HCT116 (cell line): Measurements from ENCODE around the gene ZNF76. TPM values are rescaled to one million over a fixed set of nuclear protein-coding genes. Genes with fewer than 3 reads are reported as not detected.

ENCODE experiments used
- ATAC-seq: fragments of 200-7000 bp; cut with Tn5 transposase; 2 replicates; pipeline ENCODE4 v1.9.1; 2020; ENCODE audit warnings: mild to moderate bottlenecking, moderate library complexity
- BruUV-seq: library from RNA; stranded (reverse); fragments of 400-500 nt; replicated peaks from 2 replicates; lab custom pipeline; 2021; lab: Mats Ljungman, UMichigan
- CTCF ChIA-PET: fragments of 300-600 bp; sonication (Branson Sonifier 250); formaldehyde crosslinking; loops from one replicate; lab custom pipeline; 2021; ENCODE audit warnings: antibody characterized with exemption; lab: Charles Lee
- POLR2A ChIA-PET: fragments of 300-600, 350-600 bp; sonication (Branson Sonifier 250); formaldehyde crosslinking; loops from one replicate; lab custom pipeline; 2021; ENCODE audit warnings: antibody characterized with exemption; lab: Charles Lee
- RAD21 ChIA-PET, 2 experiments: fragments of 300-600 bp; sonication (Branson Sonifier 250); formaldehyde crosslinking; loops; one replicate each; lab custom pipeline; 2023; ENCODE audit warnings: low total read pairs in 2 of 2; ENCODE audit not compliant: uncharacterized antibody in 2 of 2, unreplicated experiment in 2 of 2, low non-redundant PET in 1 of 2; lab: Charles Lee
- DNase-seq: peaks from one replicate; pipeline ENCODE4 v3.0.0-alpha.2; 2010; ENCODE audit warnings: low read depth, low spot score
- H2AFZ ChIP-seq: fragments of 200-600 bp; shearing (Covaris generic), sonication (generic); 2 replicates; pipeline ENCODE4 v1.6.1; 2017; ENCODE audit warnings: low read depth, mixed run types, mixed read lengths, antibody characterized with exemption, low read length; ENCODE audit not compliant: poor library complexity, severe bottlenecking
- H3K27ac ChIP-seq: 2 replicates; pipeline ENCODE4 v1.5.1; 2012; ENCODE audit warnings: low read depth, low read length
- H3K27me3 ChIP-seq: fragments of 200-600 bp; sonication (generic); 2 replicates; pipeline ENCODE4 v1.6.1; 2016; ENCODE audit warnings: mixed run types, low read length, mixed read lengths; ENCODE audit not compliant: insufficient read depth
- H3K36me3 ChIP-seq, 2 experiments: fragments of 200-500 bp in 1 of 2; fragments of 200-600 bp in 1 of 2; sonication (Bioruptor generic) in 1 of 2; sonication (generic) in 1 of 2; 2 replicates each; pipeline versions ENCODE4 v1.5.1 to v1.6.1; 2014 to 2016; ENCODE audit warnings: low read length in 2 of 2, inconsistent platforms in 1 of 2, mixed read lengths in 1 of 2, mixed run types in 1 of 2; ENCODE audit not compliant: insufficient read depth in 2 of 2, control insufficient read depth in 1 of 2
- H3K4me1 ChIP-seq, 2 experiments: fragments of 200-600 bp in 1 of 2; sonication (generic) in 1 of 2; 2 replicates each; pipeline versions ENCODE4 v1.5.1 to v1.6.1; 2012 to 2017; ENCODE audit warnings: low read length in 2 of 2, inconsistent platforms in 1 of 2, mild to moderate bottlenecking in 1 of 2, mixed read lengths in 1 of 2, mixed run types in 1 of 2, moderate library complexity in 1 of 2; ENCODE audit not compliant: insufficient read depth in 2 of 2, control insufficient read depth in 1 of 2
- H3K4me2 ChIP-seq: fragments of 200-600 bp; sonication (generic); 2 replicates; pipeline ENCODE4 v1.6.1; 2017; ENCODE audit warnings: mixed run types, low read length, mixed read lengths
- H3K4me3 ChIP-seq, 2 experiments: fragments of 200-600 bp in 1 of 2; sonication (generic) in 1 of 2; replicated peaks in 1 of 2; 2 replicates each; pipeline ENCODE4 v1.5.1; 2011 to 2016; ENCODE audit warnings: low read length in 2 of 2, control low read depth in 1 of 2, low read depth in 1 of 2, mild to moderate bottlenecking in 1 of 2, mixed read lengths in 1 of 2, mixed run types in 1 of 2
- H3K79me2 ChIP-seq: fragments of 200-600 bp; sonication (generic); 2 replicates; pipeline ENCODE4 v1.6.1; 2017; ENCODE audit warnings: mild to moderate bottlenecking, mixed run types, low read length, moderate library complexity, mixed read lengths; ENCODE audit not compliant: insufficient read depth
- H3K9ac ChIP-seq: fragments of 200-600 bp; sonication (generic); 2 replicates; pipeline ENCODE4 v1.6.1; 2016; ENCODE audit warnings: low read length, mixed read lengths
- H3K9me2 ChIP-seq: fragments of 200-600 bp; sonication (generic), shearing (Covaris generic); 2 replicates; pipeline ENCODE4 v1.6.1; 2017; ENCODE audit warnings: mixed run types, mild to moderate bottlenecking, moderate library complexity; ENCODE audit not compliant: insufficient read depth
- H3K9me3 ChIP-seq, 2 experiments: fragments of 200-500 bp in 1 of 2; fragments of 200-600 bp in 1 of 2; sonication (Bioruptor generic) in 1 of 2; sonication (generic) in 1 of 2; 2 replicates each; pipeline ENCODE4 v1.6.1; 2014 to 2017; ENCODE audit warnings: low read length in 2 of 2, mixed read lengths in 2 of 2, inconsistent platforms in 1 of 2, low read depth in 1 of 2, mild to moderate bottlenecking in 1 of 2, mixed run types in 1 of 2, moderate library complexity in 1 of 2; ENCODE audit not compliant: control insufficient read depth in 1 of 2, insufficient read depth in 1 of 2
- H4K20me1 ChIP-seq: fragments of 200-600 bp; sonication (generic), shearing (Covaris generic); 2 replicates; pipeline ENCODE4 v1.6.1; 2017; ENCODE audit warnings: mixed run types, mild to moderate bottlenecking, moderate library complexity; ENCODE audit not compliant: insufficient read depth
- CBX3 ChIP-seq: IDR thresholded peaks from 2 replicates; pipeline ENCODE4 v1.6.1; 2012; ENCODE audit warnings: low read depth
- CEBPB ChIP-seq: IDR thresholded peaks from 2 replicates; pipeline ENCODE4 v1.6.1; 2012; ENCODE audit warnings: low read depth
- EGR1 ChIP-seq: IDR thresholded peaks from 2 replicates; pipeline ENCODE4 v1.6.1; 2012; ENCODE audit warnings: low read depth
- EZH2 ChIP-seq: fragments of 200-600 bp; sonication (generic); IDR thresholded peaks from 2 replicates; pipeline ENCODE4 v1.6.1; 2017; ENCODE audit warnings: antibody characterized with exemption, mixed run types
- EZH2phosphoT487 ChIP-seq: fragments of 200-600 bp; IDR thresholded peaks from 2 replicates; pipeline ENCODE4 v1.6.1; 2018; ENCODE audit warnings: antibody characterized with exemption, borderline replicate concordance
- JUND ChIP-seq: IDR thresholded peaks from 2 replicates; pipeline ENCODE4 v1.6.1; 2012
- RAD21 ChIP-seq: IDR thresholded peaks from 2 replicates; pipeline ENCODE4 v1.6.1; 2012; ENCODE audit warnings: low read depth, mild to moderate bottlenecking
- SIN3A ChIP-seq: IDR thresholded peaks from 2 replicates; pipeline ENCODE4 v1.6.1; 2012; ENCODE audit warnings: low read depth
- SP1 ChIP-seq: IDR thresholded peaks from 2 replicates; pipeline ENCODE4 v1.6.1; 2012; ENCODE audit warnings: low read depth
- SRF ChIP-seq: IDR thresholded peaks from 2 replicates; pipeline ENCODE4 v1.6.1; 2012; ENCODE audit warnings: low read depth
- TCF7L2 ChIP-seq: IDR thresholded peaks from 2 replicates; pipeline ENCODE4 v1.7.0; 2011; ENCODE audit warnings: borderline replicate concordance, inconsistent platforms; ENCODE audit not compliant: insufficient read depth, insufficient read length; ENCODE audit errors: extremely low read depth
- YY1 ChIP-seq: IDR thresholded peaks from 2 replicates; pipeline ENCODE4 v1.6.1; 2011; ENCODE audit warnings: low read length, low read depth, moderate library complexity, mild to moderate bottlenecking; ENCODE audit not compliant: insufficient replicate concordance; ENCODE audit errors: extremely low read depth
- ZFX ChIP-seq: fragments of 450-650 bp; IDR thresholded peaks from 2 replicates; pipeline ENCODE4 v1.6.1; 2017
- ZNF274 ChIP-seq: fragments of 200-500 bp; sonication (Bioruptor generic); IDR thresholded peaks from 2 replicates; pipeline ENCODE4 v1.6.1; 2014; ENCODE audit warnings: mild to moderate bottlenecking, low read depth, low read length, inconsistent platforms
- intact Hi-C: fragments of 100-400 bp; cut with micrococcal nuclease; formaldehyde crosslinking; loops from 2 replicates; pipeline ENCODE4 v1.10.0; 2022
- total RNA-seq: library from RNA; stranded (reverse); gene quantifications from one replicate; pipeline ENCODE4 v1.2.1, GENCODE V29; 2021; ENCODE audit not compliant: unreplicated experiment
- TF ChIP-seq, protein P1 (sequence below): IDR thresholded peaks from 2 replicates; pipeline ENCODE4 v1.6.1; 2011; ENCODE audit warnings: mild to moderate bottlenecking, low read length, moderate library complexity; ENCODE audit not compliant: insufficient replicate concordance; ENCODE audit errors: extremely low read depth
- TF ChIP-seq, protein P2 (sequence below): IDR thresholded peaks from 2 replicates; pipeline ENCODE4 v1.6.1; 2012; ENCODE audit warnings: low read depth
- TF ChIP-seq, protein P3 (sequence below), 3 experiments: fragments of 200-600 bp in 1 of 3; sonication (generic) in 1 of 3; IDR thresholded peaks in 2 of 3; conservative IDR thresholded peaks in 1 of 3; 2 replicates each; pipeline ENCODE4 v1.5.1; 2012 to 2017; ENCODE audit warnings: low read depth in 2 of 3, low read length in 2 of 3, antibody characterized with exemption in 1 of 3, borderline replicate concordance in 1 of 3, control low read depth in 1 of 3, mild to moderate bottlenecking in 1 of 3, mixed read lengths in 1 of 3, mixed run types in 1 of 3, moderate library complexity in 1 of 3; ENCODE audit not compliant: insufficient read depth in 1 of 3
- TF ChIP-seq, protein P4 (sequence below): IDR thresholded peaks from 2 replicates; pipeline ENCODE4 v1.6.1; 2012

Gene ZNF76
- total RNA-seq, 1 experiment from 2014 or later: 47.5 TPM

DNA sequence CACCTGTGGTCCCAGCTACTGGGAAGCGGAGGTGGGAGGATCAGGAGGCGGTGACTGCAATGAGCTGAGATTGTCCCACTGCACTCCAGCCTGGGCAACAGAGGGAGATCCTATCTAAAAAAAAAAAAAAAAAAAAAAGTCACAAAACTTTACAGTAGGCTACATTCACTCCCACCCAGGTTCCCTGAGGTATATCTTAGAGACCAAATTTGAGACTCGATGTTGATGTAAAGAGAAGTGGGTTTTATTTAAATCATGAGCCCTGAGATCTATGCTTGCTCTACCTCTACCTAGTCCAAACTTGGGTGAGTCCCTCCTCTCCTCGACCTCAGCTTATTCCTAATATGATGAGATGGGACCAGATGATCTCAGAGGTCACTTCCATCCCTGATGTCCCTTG is 29.3 kb downstream of the ZNF76 start (continued):
- no peak for TF ChIP-seq EZH2phosphoT487
- no peak for TF ChIP-seq TCF7L2
- no peak for TF ChIP-seq ZFX
- no peak for TF ChIP-seq SP1
- TF ChIP-seq EGR1: no peak

DNA sequence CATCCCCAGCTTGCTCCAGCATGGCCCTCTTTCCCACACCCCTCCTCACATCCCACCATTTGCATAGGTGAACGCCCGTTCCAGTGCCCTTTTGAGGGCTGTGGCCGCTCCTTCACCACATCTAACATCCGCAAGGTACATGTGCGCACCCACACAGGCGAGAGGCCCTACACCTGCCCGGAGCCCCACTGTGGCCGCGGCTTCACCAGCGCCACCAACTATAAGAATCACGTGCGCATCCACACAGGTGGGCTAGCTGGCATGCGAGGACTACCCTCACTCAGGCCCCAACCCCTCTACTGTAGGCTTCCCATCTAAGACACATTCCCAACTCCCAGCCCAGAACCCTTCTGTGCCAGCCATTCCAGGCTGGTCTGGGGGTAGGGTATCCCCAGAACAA is 32.0 kb downstream of the ZNF76 start:
- RAD21 ChIA-PET: no interaction called here
- intact Hi-C loops: no loop called here
- ATAC-seq: no peak
- CTCF ChIA-PET: no interaction called here
- Histone ChIP-seq H3K4me3 (no peak overlapping the region), H3K4me1 (no peaks in the 10 kb centered on the region), H4K20me1 (no peaks in the 10 kb centered on the region), H2AFZ (no peak overlapping the region), H3K27me3 (no peaks in the 10 kb centered on the region), H3K36me3 (peaks cover 21 to 31% of the 10 kb centered on the region in 2 experiments; a peak in 3 of 4 replicates), H3K79me2 (no peaks in the 10 kb centered on the region), H3K4me2 (no peak overlapping the region), H3K9me3 (no peaks in the 10 kb centered on the region), H3K27ac (no peak overlapping the region), H3K9me2 (no peaks in the 10 kb centered on the region)
- BruUV-seq: no TSS peak
- POLR2A ChIA-PET: no interaction called here
- no peak for DNase-seq
- TF ChIP-seq, protein P1, sequence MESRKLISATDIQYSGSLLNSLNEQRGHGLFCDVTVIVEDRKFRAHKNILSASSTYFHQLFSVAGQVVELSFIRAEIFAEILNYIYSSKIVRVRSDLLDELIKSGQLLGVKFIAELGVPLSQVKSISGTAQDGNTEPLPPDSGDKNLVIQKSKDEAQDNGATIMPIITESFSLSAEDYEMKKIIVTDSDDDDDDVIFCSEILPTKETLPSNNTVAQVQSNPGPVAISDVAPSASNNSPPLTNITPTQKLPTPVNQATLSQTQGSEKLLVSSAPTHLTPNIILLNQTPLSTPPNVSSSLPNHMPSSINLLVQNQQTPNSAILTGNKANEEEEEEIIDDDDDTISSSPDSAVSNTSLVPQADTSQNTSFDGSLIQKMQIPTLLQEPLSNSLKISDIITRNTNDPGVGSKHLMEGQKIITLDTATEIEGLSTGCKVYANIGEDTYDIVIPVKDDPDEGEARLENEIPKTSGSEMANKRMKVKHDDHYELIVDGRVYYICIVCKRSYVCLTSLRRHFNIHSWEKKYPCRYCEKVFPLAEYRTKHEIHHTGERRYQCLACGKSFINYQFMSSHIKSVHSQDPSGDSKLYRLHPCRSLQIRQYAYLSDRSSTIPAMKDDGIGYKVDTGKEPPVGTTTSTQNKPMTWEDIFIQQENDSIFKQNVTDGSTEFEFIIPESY: no peak
- TF ChIP-seq, protein P2, sequence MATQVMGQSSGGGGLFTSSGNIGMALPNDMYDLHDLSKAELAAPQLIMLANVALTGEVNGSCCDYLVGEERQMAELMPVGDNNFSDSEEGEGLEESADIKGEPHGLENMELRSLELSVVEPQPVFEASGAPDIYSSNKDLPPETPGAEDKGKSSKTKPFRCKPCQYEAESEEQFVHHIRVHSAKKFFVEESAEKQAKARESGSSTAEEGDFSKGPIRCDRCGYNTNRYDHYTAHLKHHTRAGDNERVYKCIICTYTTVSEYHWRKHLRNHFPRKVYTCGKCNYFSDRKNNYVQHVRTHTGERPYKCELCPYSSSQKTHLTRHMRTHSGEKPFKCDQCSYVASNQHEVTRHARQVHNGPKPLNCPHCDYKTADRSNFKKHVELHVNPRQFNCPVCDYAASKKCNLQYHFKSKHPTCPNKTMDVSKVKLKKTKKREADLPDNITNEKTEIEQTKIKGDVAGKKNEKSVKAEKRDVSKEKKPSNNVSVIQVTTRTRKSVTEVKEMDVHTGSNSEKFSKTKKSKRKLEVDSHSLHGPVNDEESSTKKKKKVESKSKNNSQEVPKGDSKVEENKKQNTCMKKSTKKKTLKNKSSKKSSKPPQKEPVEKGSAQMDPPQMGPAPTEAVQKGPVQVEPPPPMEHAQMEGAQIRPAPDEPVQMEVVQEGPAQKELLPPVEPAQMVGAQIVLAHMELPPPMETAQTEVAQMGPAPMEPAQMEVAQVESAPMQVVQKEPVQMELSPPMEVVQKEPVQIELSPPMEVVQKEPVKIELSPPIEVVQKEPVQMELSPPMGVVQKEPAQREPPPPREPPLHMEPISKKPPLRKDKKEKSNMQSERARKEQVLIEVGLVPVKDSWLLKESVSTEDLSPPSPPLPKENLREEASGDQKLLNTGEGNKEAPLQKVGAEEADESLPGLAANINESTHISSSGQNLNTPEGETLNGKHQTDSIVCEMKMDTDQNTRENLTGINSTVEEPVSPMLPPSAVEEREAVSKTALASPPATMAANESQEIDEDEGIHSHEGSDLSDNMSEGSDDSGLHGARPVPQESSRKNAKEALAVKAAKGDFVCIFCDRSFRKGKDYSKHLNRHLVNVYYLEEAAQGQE: no peak
- TF ChIP-seq CBX3 (no peak), JUND (no peak), TCF7L2 (no peak), YY1 (no peak), ZNF274 (no peak), EGR1 (no peak), RAD21 (no peak), CEBPB (no peak), ZFX (no peak), SIN3A (no peak), EZH2 (no peak), SRF (no peak)
- TF ChIP-seq, protein P3, sequence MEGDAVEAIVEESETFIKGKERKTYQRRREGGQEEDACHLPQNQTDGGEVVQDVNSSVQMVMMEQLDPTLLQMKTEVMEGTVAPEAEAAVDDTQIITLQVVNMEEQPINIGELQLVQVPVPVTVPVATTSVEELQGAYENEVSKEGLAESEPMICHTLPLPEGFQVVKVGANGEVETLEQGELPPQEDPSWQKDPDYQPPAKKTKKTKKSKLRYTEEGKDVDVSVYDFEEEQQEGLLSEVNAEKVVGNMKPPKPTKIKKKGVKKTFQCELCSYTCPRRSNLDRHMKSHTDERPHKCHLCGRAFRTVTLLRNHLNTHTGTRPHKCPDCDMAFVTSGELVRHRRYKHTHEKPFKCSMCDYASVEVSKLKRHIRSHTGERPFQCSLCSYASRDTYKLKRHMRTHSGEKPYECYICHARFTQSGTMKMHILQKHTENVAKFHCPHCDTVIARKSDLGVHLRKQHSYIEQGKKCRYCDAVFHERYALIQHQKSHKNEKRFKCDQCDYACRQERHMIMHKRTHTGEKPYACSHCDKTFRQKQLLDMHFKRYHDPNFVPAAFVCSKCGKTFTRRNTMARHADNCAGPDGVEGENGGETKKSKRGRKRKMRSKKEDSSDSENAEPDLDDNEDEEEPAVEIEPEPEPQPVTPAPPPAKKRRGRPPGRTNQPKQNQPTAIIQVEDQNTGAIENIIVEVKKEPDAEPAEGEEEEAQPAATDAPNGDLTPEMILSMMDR (IDR thresholded peaks at IDR 0.05 in 2 of 3, conservative IDR thresholded peaks at IDR 0.05 in 1 of 3; ENCODE audit: borderline replicate concordance in 1 of 3, insufficient read depth in 1 of 3, low read depth in 2 of 3, low read length in 2 of 3): no peak
- TF ChIP-seq, protein P4, sequence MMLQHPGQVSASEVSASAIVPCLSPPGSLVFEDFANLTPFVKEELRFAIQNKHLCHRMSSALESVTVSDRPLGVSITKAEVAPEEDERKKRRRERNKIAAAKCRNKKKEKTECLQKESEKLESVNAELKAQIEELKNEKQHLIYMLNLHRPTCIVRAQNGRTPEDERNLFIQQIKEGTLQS: no peak
- TF ChIP-seq, all 23 proteins: peak for 0
- H3K9ac ChIP-seq: no peak overlapping the region
